HepG2 (cell line): ENCODE data around the gene FBLIM1. TPM values are rescaled to one million over a fixed set of nuclear protein-coding genes. Genes with fewer than 3 reads are reported as not detected.

Source experiments
- AGO1 ChIP-seq: fragments of 200-400 bp; formaldehyde crosslinking; IDR thresholded peaks from 2 replicates; pipeline ENCODE4 v1.6.1; 2017; ENCODE audit warnings: mild to moderate bottlenecking, low read depth, low read length, moderate library complexity; ENCODE audit not compliant: poor library complexity, severe bottlenecking
- CEBPB ChIP-seq: IDR thresholded peaks from 2 replicates; pipeline ENCODE4 v1.6.1; 2011; ENCODE audit warnings: low read depth, low read length, improper control_type of control experiment, borderline replicate concordance
- HNRNPL ChIP-seq: fragments of 200-400 bp; formaldehyde crosslinking; IDR thresholded peaks from 2 replicates; pipeline ENCODE4 v1.6.1; 2017; ENCODE audit warnings: mild to moderate bottlenecking, low read depth, low read length
- JARID2 ChIP-seq: sonication (generic); formaldehyde crosslinking; IDR thresholded peaks from 2 replicates; pipeline ENCODE4 v1.8.1; 2023; ENCODE audit warnings: missing genetic modification reagents, inconsistent platforms; ENCODE audit not compliant: insufficient replicate concordance
- MATR3 ChIP-seq: sonication (generic); formaldehyde crosslinking; IDR thresholded peaks from 2 replicates; pipeline ENCODE4 v1.4.0; 2020; ENCODE audit warnings: missing genetic modification reagents
- MXI1 ChIP-seq: IDR thresholded peaks from 3 replicates; pipeline ENCODE4 v1.6.1; 2012; ENCODE audit warnings: low read depth, low read length, inconsistent platforms, borderline replicate concordance
- PATZ1 ChIP-seq: sonication (generic); formaldehyde crosslinking; IDR thresholded peaks from 2 replicates; pipeline ENCODE4 v1.4.0; 2020; ENCODE audit warnings: missing genetic modification reagents
- PHF20 ChIP-seq: sonication (generic); formaldehyde crosslinking; IDR thresholded peaks from 2 replicates; pipeline ENCODE4 v1.5.0; 2020; ENCODE audit warnings: mild to moderate bottlenecking, missing genetic modification reagents
- SNAPC4 ChIP-seq: sonication (generic); formaldehyde crosslinking; IDR thresholded peaks from 2 replicates; pipeline ENCODE4 v1.4.0; 2020; ENCODE audit warnings: mild to moderate bottlenecking, missing genetic modification reagents
- SP5 ChIP-seq: IDR thresholded peaks from 2 replicates; pipeline ENCODE4 v1.6.1; 2016; ENCODE audit warnings: low read depth, borderline replicate concordance
- TCF12 ChIP-seq, 2 experiments: fragments of 450-650 bp in 1 of 2; sonication (generic) in 1 of 2; formaldehyde crosslinking in 1 of 2; IDR thresholded peaks; 2 replicates each; pipeline versions ENCODE4 v1.6.1 to v1.8.0; 2017 to 2022; ENCODE audit warnings: antibody characterized with exemption in 1 of 2, mild to moderate bottlenecking in 1 of 2, missing genetic modification reagents in 1 of 2, moderate library complexity in 1 of 2
- ZNF296 ChIP-seq: sonication (generic); formaldehyde crosslinking; conservative IDR thresholded peaks from 2 replicates; pipeline ENCODE4 v1.5.0; 2020; ENCODE audit warnings: mild to moderate bottlenecking, missing genetic modification reagents
- ZNF460 ChIP-seq: sonication (generic); formaldehyde crosslinking; IDR thresholded peaks from 2 replicates; pipeline ENCODE4 v1.5.1; 2020; ENCODE audit warnings: missing genetic modification reagents, mild to moderate bottlenecking, borderline replicate concordance
- ZSCAN25 ChIP-seq: sonication (generic); formaldehyde crosslinking; IDR thresholded peaks from 2 replicates; pipeline ENCODE4 v1.8.0; 2022; ENCODE audit warnings: mild to moderate bottlenecking, missing genetic modification reagents
- ZSCAN9 ChIP-seq: IDR thresholded peaks from 2 replicates; pipeline ENCODE4 v1.6.1; 2016; ENCODE audit warnings: borderline replicate concordance
- polyA plus RNA-seq, 8 experiments: library from polyadenylated mRNA; depleted of rRNA in 3 of 8; stranded (reverse) in 7 of 8; unstranded in 1 of 8; fragments of >200 nt; fragmentation: Illumina TruSeq in 4 of 8; extraction: Trizol in 4 of 8; gene quantifications; 2 replicates each; pipeline versions ENCODE4 v1.2.1 to v1.2.3, GENCODE V29; 2011 to 2016; ENCODE audit warnings: low read depth in 4 of 8, missing spikeins in 1 of 8, mixed read lengths in 1 of 8; ENCODE audit not compliant: insufficient read depth in 1 of 8
- total RNA-seq, 5 experiments: library from RNA; depleted of rRNA; stranded (reverse); fragments of >200 nt; fragmentation: Illumina TruSeq; extraction: Trizol; gene quantifications; 2 replicates each; pipeline ENCODE4 v1.2.3, GENCODE V29; 2016; ENCODE audit warnings: low read depth in 1 of 5
- TF ChIP-seq, protein P1 (sequence below): sonication (generic); formaldehyde crosslinking; IDR thresholded peaks from 2 replicates; pipeline ENCODE4 v1.5.1; 2020; ENCODE audit warnings: mild to moderate bottlenecking, missing genetic modification reagents, moderate library complexity
- TF ChIP-seq, protein P2 (sequence below): sonication (generic); formaldehyde crosslinking; conservative IDR thresholded peaks from 2 replicates; pipeline ENCODE4 v1.4.0; 2020; ENCODE audit warnings: missing genetic modification reagents

FBLIM1 gene
- total and polyA plus RNA-seq, 2 of the 13 experiments (the other 11 are each of a cell fraction or from before 2014, with no cell fraction given): 10.6 to 23.0 TPM

DNA sequence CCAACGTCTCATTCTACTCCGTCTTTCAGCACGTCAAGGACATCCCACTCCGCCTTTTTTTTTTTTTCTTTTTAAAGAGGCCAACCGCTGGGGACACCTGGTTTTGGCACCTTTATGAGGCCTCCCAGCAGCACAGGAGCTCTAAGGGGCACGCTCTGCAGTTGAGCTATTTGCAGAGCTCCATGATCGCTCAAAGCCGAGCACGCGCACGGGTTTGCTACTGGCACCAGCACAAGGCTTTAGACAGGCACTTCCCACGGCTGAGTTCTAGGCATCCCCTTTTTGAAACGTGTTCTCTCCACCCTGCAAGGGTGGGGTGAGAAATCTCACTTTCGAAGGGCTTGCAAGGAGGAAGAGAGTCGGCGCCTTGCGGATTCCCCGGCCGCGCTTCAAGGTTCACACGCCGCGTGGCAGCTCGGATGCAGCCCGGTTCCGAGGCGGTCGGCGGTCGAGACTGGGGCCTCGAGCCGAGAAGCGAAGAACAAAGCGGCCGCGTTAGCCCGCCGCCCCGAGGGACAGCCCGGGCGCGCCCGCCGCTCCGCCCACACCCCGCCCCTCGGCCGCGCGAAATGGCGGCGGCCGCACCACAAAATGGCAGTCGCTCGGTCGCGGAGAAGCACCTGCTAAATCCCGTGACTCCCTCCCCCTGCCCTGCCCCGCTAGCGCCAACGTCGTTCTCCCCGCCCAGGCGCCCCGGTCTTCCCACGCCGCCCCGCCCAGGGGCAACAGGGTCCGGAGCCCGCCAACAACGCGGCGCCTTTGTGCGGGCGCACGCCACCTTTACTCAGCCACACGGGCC lies 76.0 kb downstream of the FBLIM1 start (continued):
- TF ChIP-seq PATZ1 (CRISPR knock-in tag) (peak; percentile 45), ZNF460 (CRISPR knock-in tag) (no peak), MATR3 (CRISPR knock-in tag) (no peak), SNAPC4 (CRISPR knock-in tag) (no peak), AGO1 (no peak), JARID2 (CRISPR knock-in tag) (no peak), HNRNPL (0 out of 2 replicates have a peak, but pooled peaks have one; percentile 5), CEBPB (no peak), TCF12 (IDR thresholded peaks at IDR 0.05) (no peak), TCF12 (CRISPR knock-in tag; IDR thresholded peaks at IDR 0.05) (peak; percentile 76), PHF20 (CRISPR knock-in tag) (peak; percentile 41), ZNF296 (CRISPR knock-in tag) (no peak), MXI1 (peak; percentile 43; the same call in 1 of the 3 replicates), SP5 (peak; percentile 98), ZSCAN9 (CRISPR knock-in tag) (peak; percentile 80; the same call in 1 of the 2 replicates), ZSCAN25 (CRISPR knock-in tag) (no peak)
- TF ChIP-seq, protein P1, sequence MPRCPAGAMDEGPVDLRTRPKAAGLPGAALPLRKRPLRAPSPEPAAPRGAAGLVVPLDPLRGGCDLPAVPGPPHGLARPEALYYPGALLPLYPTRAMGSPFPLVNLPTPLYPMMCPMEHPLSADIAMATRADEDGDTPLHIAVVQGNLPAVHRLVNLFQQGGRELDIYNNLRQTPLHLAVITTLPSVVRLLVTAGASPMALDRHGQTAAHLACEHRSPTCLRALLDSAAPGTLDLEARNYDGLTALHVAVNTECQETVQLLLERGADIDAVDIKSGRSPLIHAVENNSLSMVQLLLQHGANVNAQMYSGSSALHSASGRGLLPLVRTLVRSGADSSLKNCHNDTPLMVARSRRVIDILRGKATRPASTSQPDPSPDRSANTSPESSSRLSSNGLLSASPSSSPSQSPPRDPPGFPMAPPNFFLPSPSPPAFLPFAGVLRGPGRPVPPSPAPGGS (CRISPR knock-in tag): peak; percentile 88; the same call in 1 of the 2 replicates
- TF ChIP-seq, protein P2, sequence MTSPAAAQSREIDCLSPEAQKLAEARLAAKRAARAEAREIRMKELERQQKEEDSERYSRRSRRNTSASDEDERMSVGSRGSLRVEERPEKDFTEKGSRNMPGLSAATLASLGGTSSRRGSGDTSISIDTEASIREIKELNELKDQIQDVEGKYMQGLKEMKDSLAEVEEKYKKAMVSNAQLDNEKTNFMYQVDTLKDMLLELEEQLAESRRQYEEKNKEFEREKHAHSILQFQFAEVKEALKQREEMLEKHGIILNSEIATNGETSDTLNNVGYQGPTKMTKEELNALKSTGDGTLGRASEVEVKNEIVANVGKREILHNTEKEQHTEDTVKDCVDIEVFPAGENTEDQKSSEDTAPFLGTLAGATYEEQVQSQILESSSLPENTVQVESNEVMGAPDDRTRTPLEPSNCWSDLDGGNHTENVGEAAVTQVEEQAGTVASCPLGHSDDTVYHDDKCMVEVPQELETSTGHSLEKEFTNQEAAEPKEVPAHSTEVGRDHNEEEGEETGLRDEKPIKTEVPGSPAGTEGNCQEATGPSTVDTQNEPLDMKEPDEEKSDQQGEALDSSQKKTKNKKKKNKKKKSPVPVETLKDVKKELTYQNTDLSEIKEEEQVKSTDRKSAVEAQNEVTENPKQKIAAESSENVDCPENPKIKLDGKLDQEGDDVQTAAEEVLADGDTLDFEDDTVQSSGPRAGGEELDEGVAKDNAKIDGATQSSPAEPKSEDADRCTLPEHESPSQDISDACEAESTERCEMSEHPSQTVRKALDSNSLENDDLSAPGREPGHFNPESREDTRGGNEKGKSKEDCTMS (CRISPR knock-in tag): no peak; the same call in 1 of the 2 replicates
